CD1c-positive myeloid dendritic cell (primary cell): Measurements from ENCODE around the gene C2orf78.

Source experiments
- DNase-seq: peaks from one replicate; pipeline ENCODE4 v3.0.0-alpha.2; 2016; ENCODE audit errors: extremely low spot score

Gene C2orf78

GRCh38 chr2:73838889-73839534, 55.0 kb downstream of the C2orf78 start:
- DNase-seq, result no peak

GRCh38 chr2:73839653-73840411, 55.8 kb downstream of the C2orf78 start:
- DNase-seq, result no peak

GRCh38 chr2:73841912-73842738, 58.1 kb downstream of the C2orf78 start:
- DNase-seq, result no peak

- no peak for DNase-seq
Measured at GRCh38 chr2:73842739-73843019, 58.7 kb downstream of the C2orf78 start.

- DNase-seq, result no peak
Measured at GRCh38 chr2:73844087-73844486, 60.1 kb downstream of the C2orf78 start.

GRCh38 chr2:73850009-73850408, 66.0 kb downstream of the C2orf78 start:
- DNase-seq, result no peak

- no peak for DNase-seq
Measured at GRCh38 chr2:73851274-73851673, 67.3 kb downstream of the C2orf78 start.

- DNase-seq, result peak; percentile 22
Measured at GRCh38 chr2:73852020-73852419, 68.0 kb downstream of the C2orf78 start.

GRCh38 chr2:73855526-73855925, 71.5 kb downstream of the C2orf78 start:
- DNase-seq, result no peak

- no peak for DNase-seq
Measured at GRCh38 chr2:73856214-73856613, 72.2 kb downstream of the C2orf78 start.

GRCh38 chr2:73859721-73860586, 76.0 kb downstream of the C2orf78 start:
- DNase-seq, result peak; percentile 35

- DNase-seq, result no peak
Measured at GRCh38 chr2:73862987-73863386, 79.0 kb downstream of the C2orf78 start.
